Measurements from ENCODE around the gene RELN. TPM values are rescaled to one million over a fixed set of nuclear protein-coding genes. Genes with fewer than 3 reads are reported as not detected.

The RELN gene
- total RNA-seq, 1 experiment from 2014 or later, result 0.20 TPM

GRCh38 chr7:103940382-103941268 is 48.8 kb downstream of the RELN start:
- Histone ChIP-seq H2AFZ (ENCODE audit: low read depth, low read length, poor library complexity, severe bottlenecking) (no peak overlapping the region), H3K9ac (ENCODE audit: low read length) (no peak overlapping the region), H3K4me3 (replicated peaks in 1 of 2; ENCODE audit: low read depth in 1 of 2, low read length in 2 of 2) (no peak overlapping the region), H3K4me1 (ENCODE audit: control insufficient read depth in 1 of 2, insufficient read depth in 2 of 2, low read length in 2 of 2) (no peaks in the 10 kb centered on the region), H3K79me2 (ENCODE audit: insufficient read depth, low read length) (no peaks in the 10 kb centered on the region), H3K9me3 (ENCODE audit: control insufficient read depth in 1 of 2, insufficient read depth in 1 of 2, low read depth in 1 of 2, low read length in 2 of 2) (no peaks in the 10 kb centered on the region), H3K36me3 (ENCODE audit: control insufficient read depth in 1 of 2, insufficient read depth in 2 of 2, low read length in 2 of 2) (no peaks in the 10 kb centered on the region), H3K9me2 (ENCODE audit: insufficient read depth) (no peaks in the 10 kb centered on the region), H3K27ac (ENCODE audit: low read depth, low read length) (no peak overlapping the region), H3K4me2 (ENCODE audit: low read length) (no peak overlapping the region), H3K27me3 (ENCODE audit: insufficient read depth, low read length) (peaks cover 38% of the 10 kb centered on the region; the same call in 1 of the 2 replicates), H4K20me1 (ENCODE audit: insufficient read depth) (no peaks in the 10 kb centered on the region)
- TF ChIP-seq EZH2 (IDR thresholded peaks at IDR 0.05) (no peak), EZH2phosphoT487 (IDR thresholded peaks at IDR 0.05; ENCODE audit: borderline replicate concordance) (no peak), YY1 (IDR thresholded peaks at IDR 0.05; ENCODE audit: extremely low read depth, insufficient replicate concordance, low read depth, low read length) (no peak), TCF7L2 (IDR thresholded peaks at IDR 0.05; ENCODE audit: borderline replicate concordance, extremely low read depth, insufficient read depth, insufficient read length) (no peak), JUND (IDR thresholded peaks at IDR 0.05) (no peak)
- TF ChIP-seq, protein P1, sequence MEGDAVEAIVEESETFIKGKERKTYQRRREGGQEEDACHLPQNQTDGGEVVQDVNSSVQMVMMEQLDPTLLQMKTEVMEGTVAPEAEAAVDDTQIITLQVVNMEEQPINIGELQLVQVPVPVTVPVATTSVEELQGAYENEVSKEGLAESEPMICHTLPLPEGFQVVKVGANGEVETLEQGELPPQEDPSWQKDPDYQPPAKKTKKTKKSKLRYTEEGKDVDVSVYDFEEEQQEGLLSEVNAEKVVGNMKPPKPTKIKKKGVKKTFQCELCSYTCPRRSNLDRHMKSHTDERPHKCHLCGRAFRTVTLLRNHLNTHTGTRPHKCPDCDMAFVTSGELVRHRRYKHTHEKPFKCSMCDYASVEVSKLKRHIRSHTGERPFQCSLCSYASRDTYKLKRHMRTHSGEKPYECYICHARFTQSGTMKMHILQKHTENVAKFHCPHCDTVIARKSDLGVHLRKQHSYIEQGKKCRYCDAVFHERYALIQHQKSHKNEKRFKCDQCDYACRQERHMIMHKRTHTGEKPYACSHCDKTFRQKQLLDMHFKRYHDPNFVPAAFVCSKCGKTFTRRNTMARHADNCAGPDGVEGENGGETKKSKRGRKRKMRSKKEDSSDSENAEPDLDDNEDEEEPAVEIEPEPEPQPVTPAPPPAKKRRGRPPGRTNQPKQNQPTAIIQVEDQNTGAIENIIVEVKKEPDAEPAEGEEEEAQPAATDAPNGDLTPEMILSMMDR (IDR thresholded peaks at IDR 0.05 in 2 of 3, conservative IDR thresholded peaks at IDR 0.05 in 1 of 3; ENCODE audit: borderline replicate concordance in 1 of 3, insufficient read depth in 1 of 3, low read depth in 2 of 3, low read length in 2 of 3), result no peak
- TF ChIP-seq, protein P2, sequence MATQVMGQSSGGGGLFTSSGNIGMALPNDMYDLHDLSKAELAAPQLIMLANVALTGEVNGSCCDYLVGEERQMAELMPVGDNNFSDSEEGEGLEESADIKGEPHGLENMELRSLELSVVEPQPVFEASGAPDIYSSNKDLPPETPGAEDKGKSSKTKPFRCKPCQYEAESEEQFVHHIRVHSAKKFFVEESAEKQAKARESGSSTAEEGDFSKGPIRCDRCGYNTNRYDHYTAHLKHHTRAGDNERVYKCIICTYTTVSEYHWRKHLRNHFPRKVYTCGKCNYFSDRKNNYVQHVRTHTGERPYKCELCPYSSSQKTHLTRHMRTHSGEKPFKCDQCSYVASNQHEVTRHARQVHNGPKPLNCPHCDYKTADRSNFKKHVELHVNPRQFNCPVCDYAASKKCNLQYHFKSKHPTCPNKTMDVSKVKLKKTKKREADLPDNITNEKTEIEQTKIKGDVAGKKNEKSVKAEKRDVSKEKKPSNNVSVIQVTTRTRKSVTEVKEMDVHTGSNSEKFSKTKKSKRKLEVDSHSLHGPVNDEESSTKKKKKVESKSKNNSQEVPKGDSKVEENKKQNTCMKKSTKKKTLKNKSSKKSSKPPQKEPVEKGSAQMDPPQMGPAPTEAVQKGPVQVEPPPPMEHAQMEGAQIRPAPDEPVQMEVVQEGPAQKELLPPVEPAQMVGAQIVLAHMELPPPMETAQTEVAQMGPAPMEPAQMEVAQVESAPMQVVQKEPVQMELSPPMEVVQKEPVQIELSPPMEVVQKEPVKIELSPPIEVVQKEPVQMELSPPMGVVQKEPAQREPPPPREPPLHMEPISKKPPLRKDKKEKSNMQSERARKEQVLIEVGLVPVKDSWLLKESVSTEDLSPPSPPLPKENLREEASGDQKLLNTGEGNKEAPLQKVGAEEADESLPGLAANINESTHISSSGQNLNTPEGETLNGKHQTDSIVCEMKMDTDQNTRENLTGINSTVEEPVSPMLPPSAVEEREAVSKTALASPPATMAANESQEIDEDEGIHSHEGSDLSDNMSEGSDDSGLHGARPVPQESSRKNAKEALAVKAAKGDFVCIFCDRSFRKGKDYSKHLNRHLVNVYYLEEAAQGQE (IDR thresholded peaks at IDR 0.05; ENCODE audit: low read depth), result no peak
- intact Hi-C loops (cut with micrococcal nuclease), result no loop called here
- ATAC-seq, result no peak
- POLR2A ChIA-PET, result no interaction called here
- DNase-seq (ENCODE audit: low read depth, low spot score), result no peak
- no TSS peak for BruUV-seq (replicated peaks)
- CTCF ChIA-PET, result no interaction called here
- RAD21 ChIA-PET (ENCODE audit: low non-redundant PET in 1 of 2, low total read pairs in 2 of 2, uncharacterized antibody in 2 of 2, unreplicated experiment in 2 of 2), result no interaction called here

Measured in HCT116 (cell line).